ENCODE data around the gene GPR132. TPM values are rescaled to one million over a fixed set of nuclear protein-coding genes. Genes with fewer than 3 reads are reported as not detected.
A peak's percentile ranks its signal among the peaks of the same experiment; 100 is the strongest.

Gene GPR132
- total RNA-seq, 1 experiment from 2014 or later, result not detected

DNA sequence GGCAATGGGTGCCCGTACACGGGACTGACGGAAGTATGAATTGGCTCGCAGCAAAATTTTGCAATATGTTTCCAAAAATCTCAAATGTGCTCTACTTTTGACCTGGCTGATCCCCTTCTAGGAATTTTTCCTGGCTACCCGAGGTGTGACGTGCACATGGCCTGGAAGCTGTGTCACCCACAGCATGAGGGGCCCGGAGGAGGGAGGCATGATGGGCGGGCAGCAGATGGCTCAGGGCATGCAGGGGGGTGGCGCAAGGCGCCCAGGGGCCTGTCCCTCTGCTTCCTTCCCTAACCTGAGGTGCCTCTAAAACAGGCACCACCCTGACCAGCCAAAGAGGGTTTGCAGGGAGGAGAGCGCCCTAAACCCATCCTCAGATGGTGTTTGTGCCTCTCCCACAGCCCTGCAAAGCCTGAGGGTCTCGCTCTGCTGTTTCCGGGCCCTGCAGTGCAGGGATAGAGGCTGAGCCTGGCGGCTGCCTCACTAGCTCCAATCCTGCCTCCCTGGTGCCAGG lies 6.7 kb downstream of the GPR132 start:
- TF ChIP-seq, protein P1, sequence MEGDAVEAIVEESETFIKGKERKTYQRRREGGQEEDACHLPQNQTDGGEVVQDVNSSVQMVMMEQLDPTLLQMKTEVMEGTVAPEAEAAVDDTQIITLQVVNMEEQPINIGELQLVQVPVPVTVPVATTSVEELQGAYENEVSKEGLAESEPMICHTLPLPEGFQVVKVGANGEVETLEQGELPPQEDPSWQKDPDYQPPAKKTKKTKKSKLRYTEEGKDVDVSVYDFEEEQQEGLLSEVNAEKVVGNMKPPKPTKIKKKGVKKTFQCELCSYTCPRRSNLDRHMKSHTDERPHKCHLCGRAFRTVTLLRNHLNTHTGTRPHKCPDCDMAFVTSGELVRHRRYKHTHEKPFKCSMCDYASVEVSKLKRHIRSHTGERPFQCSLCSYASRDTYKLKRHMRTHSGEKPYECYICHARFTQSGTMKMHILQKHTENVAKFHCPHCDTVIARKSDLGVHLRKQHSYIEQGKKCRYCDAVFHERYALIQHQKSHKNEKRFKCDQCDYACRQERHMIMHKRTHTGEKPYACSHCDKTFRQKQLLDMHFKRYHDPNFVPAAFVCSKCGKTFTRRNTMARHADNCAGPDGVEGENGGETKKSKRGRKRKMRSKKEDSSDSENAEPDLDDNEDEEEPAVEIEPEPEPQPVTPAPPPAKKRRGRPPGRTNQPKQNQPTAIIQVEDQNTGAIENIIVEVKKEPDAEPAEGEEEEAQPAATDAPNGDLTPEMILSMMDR (IDR thresholded peaks at IDR 0.05; ENCODE audit: insufficient read depth in 1 of 2, low read depth in 1 of 2, low read length in 1 of 2, severe bottlenecking in 1 of 2, unreplicated experiment in 1 of 2), result no peak
- POLR2A ChIA-PET, result no interaction called here

DNA sequence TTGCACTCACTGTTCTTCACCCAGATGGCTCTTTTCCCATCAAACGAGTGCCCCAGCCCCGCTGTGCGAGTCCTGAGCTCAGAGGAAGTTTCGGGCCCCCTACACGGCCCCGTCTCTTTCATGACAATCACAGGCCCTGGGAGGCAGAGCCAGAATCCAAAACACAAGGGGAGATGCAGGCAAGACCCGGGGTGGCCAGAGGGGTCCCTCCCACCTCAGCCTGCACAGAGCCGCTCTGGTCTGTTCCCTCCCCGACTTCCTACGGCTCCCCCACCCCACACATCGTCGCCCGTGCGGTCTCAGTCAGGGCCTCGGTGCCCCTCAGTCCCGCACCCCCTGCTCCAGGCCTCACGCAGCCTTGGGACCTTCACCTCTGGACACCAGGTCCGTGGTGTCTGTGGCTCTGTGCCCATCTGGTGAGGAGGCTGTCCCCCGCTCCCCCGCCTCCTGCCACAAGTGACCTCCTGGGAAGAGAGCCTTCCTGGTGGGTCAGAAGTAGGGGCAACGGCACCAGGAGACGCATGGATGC lies 8.9 kb downstream of the GPR132 start:
- Mint-ChIP-seq H3K27me3 (ENCODE audit: insufficient read depth, unreplicated experiment) (no peaks in the 10 kb centered on the region), H3K4me3 (ENCODE audit: unreplicated experiment) (no peak overlapping the region), H3K9me3 (ENCODE audit: unreplicated experiment) (no peaks in the 10 kb centered on the region), H3K27ac (ENCODE audit: unreplicated experiment) (no peak overlapping the region), H3K36me3 (ENCODE audit: insufficient read depth, unreplicated experiment) (no peaks in the 10 kb centered on the region), H3K4me1 (ENCODE audit: low read depth, unreplicated experiment) (peaks cover 6% of the 10 kb centered on the region)
- no TSS peak for BruUV-seq (replicated peaks)
- intact Hi-C loops (cut with micrococcal nuclease; ENCODE audit: unreplicated experiment), result no loop called here
- Histone ChIP-seq H3K4me3 (ENCODE audit: low read depth, low read length) (no peak overlapping the region), H3K9me3 (no peaks in the 10 kb centered on the region), H3K4me1 (no peaks in the 10 kb centered on the region), H3K36me3 (ENCODE audit: control insufficient read depth, insufficient read depth, low read length) (no peaks in the 10 kb centered on the region), H3K27me3 (replicated peaks; ENCODE audit: control insufficient read depth, insufficient read depth, low read length) (no peaks in the 10 kb centered on the region)
- peak in 1 of 2 experiments; percentile 30 for DNase-seq
- ChIA-PET POLR2A (no interaction called here), CTCF (interaction anchor here (1.5 kb wide), 1 partner anchor 10 kb away, joined by 5 read pairs; no protein-coding TSS in a partner anchor)
- TF ChIP-seq, protein P1 (IDR thresholded peaks at IDR 0.05; ENCODE audit: insufficient read depth in 1 of 2, low read depth in 1 of 2, low read length in 1 of 2, severe bottlenecking in 1 of 2, unreplicated experiment in 1 of 2), result no peak

More for the DNA sequence above, 6.7 kb downstream of the GPR132 start:
- Mint-ChIP-seq H3K9me3 (ENCODE audit: unreplicated experiment) (no peaks in the 10 kb centered on the region), H3K4me3 (ENCODE audit: unreplicated experiment) (no peak overlapping the region), H3K36me3 (ENCODE audit: insufficient read depth, unreplicated experiment) (no peaks in the 10 kb centered on the region), H3K27me3 (ENCODE audit: insufficient read depth, unreplicated experiment) (no peaks in the 10 kb centered on the region), H3K4me1 (ENCODE audit: low read depth, unreplicated experiment) (peaks cover 6% of the 10 kb centered on the region), H3K27ac (ENCODE audit: unreplicated experiment) (no peak overlapping the region)
- H3K9me3 ChIP-seq, result no peaks in the 10 kb centered on the region
- no TSS peak for BruUV-seq (replicated peaks)
- intact Hi-C loops (cut with micrococcal nuclease; ENCODE audit: unreplicated experiment), result no loop called here
- H3K27me3 ChIP-seq (replicated peaks; ENCODE audit: control insufficient read depth, insufficient read depth, low read length), result no peaks in the 10 kb centered on the region
- H3K4me3 ChIP-seq (ENCODE audit: low read depth, low read length), result no peak overlapping the region
- CTCF ChIA-PET, result interaction anchor here (1.1 kb wide), 1 partner anchor 28 kb away, joined by 6 read pairs; no protein-coding TSS in a partner anchor
- no peaks in the 10 kb centered on the region for H3K4me1 ChIP-seq
- no peaks in the 10 kb centered on the region for H3K36me3 ChIP-seq (ENCODE audit: control insufficient read depth, insufficient read depth, low read length)
- DNase-seq, result no peak

DNA sequence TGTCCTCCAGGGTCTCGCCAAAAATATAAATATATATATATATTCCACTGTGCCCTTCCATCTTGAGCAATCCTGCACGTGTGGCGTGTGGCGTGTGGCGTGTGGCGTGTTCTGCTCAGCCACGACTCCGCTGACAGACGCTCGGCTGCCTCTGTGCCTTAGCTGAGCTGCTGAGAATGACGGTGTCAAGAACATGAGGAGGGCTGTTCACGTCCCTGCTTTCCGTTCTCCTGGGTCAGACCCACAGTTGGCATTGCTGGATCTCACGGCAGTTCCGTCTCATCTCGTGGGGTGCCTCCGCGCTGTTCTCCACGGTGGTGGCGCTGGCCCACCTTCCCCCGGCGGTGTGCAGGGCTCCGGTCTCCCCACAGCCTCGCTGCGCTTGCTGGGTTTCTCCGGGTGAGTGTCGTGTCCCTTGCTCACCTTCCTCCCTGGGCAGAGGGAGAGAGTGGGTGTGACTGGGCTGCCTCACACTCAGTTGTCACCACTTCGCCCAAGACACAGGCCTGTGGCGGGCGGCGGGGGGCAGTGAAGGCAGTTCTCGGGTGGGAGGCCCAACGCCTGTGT lies 9.4 kb downstream of the GPR132 start:
- no peak overlapping the region for H3K27ac Mint-ChIP-seq (ENCODE audit: unreplicated experiment)
- Histone ChIP-seq H3K36me3 (ENCODE audit: control insufficient read depth, insufficient read depth, low read length) (no peaks in the 10 kb centered on the region), H3K4me1 (no peaks in the 10 kb centered on the region), H3K9me3 (no peaks in the 10 kb centered on the region), H3K4me3 (ENCODE audit: low read depth, low read length) (no peak overlapping the region), H3K27me3 (replicated peaks; ENCODE audit: control insufficient read depth, insufficient read depth, low read length) (no peaks in the 10 kb centered on the region)
- no peaks in the 10 kb centered on the region for H3K9me3 Mint-ChIP-seq (ENCODE audit: unreplicated experiment)
- BruUV-seq (replicated peaks), result no TSS peak
- TF ChIP-seq, protein P1 (IDR thresholded peaks at IDR 0.05; ENCODE audit: insufficient read depth in 1 of 2, low read depth in 1 of 2, low read length in 1 of 2, severe bottlenecking in 1 of 2, unreplicated experiment in 1 of 2), result no peak
- no peak for DNase-seq
- no peaks in the 10 kb centered on the region for H3K36me3 Mint-ChIP-seq (ENCODE audit: insufficient read depth, unreplicated experiment)
- no peaks in the 10 kb centered on the region for H3K27me3 Mint-ChIP-seq (ENCODE audit: insufficient read depth, unreplicated experiment)
- CTCF ChIA-PET, result interaction anchor here (1.5 kb wide), 1 partner anchor 9 kb away, joined by 5 read pairs; no protein-coding TSS in a partner anchor
- H3K4me3 Mint-ChIP-seq (ENCODE audit: unreplicated experiment), result no peak overlapping the region
- peaks cover 6% of the 10 kb centered on the region for H3K4me1 Mint-ChIP-seq (ENCODE audit: low read depth, unreplicated experiment)
- POLR2A ChIA-PET, result no interaction called here
- intact Hi-C loops (cut with micrococcal nuclease; ENCODE audit: unreplicated experiment), result no loop called here
